ELR (cell line): ENCODE data around the gene CLASRP.
A peak's percentile ranks its signal among the peaks of the same experiment; 100 is the strongest.
"Not testable (repeated sequence)": the region's sequence is repeated elsewhere in the genome, so short reads cannot be mapped to it uniquely, and the experiment has no call there.

Source experiments
- DNase-seq: peaks from one replicate; pipeline ENCODE4 v3.0.0-alpha.2; 2015; ENCODE audit warnings: low read depth

CLASRP gene

GRCh38 chr19:45038931-45039893, at the start of gene CLASRP:
TSS of gene CLASRP (plus strand) at chr19:45039045. CDS start at chr19:45040213, 1,168 bp downstream.
- DNase-seq = peak; percentile 91

GRCh38 chr19:44990459-44990858, 48.4 kb upstream of the CLASRP start:
- no peak for DNase-seq

- DNase-seq = no peak
Measured at GRCh38 chr19:44990966-44991365, 47.9 kb upstream of the CLASRP start.

GRCh38 chr19:44992336-44993163, 46.3 kb upstream of the CLASRP start:
- no peak for DNase-seq

- DNase-seq = no peak
Measured at GRCh38 chr19:44993526-44993925, 45.3 kb upstream of the CLASRP start.

GRCh38 chr19:44993926-44994537, 44.8 kb upstream of the CLASRP start:
- no peak for DNase-seq

- no peak for DNase-seq
Measured at GRCh38 chr19:44998025-44998424, 40.8 kb upstream of the CLASRP start.

GRCh38 chr19:44999131-44999925, 39.5 kb upstream of the CLASRP start:
- DNase-seq = not testable (repeated sequence)

GRCh38 chr19:45000665-45001064, 38.2 kb upstream of the CLASRP start:
- DNase-seq = not testable (repeated sequence)

GRCh38 chr19:45001087-45001739, 37.6 kb upstream of the CLASRP start, which contains the start of gene RELB:
TSS of gene RELB (plus strand) at chr19:45001464. CDS start at chr19:45001580, 116 bp downstream.
- DNase-seq = peak; percentile 91

- no peak for DNase-seq
Measured at GRCh38 chr19:45003485-45003884, 35.4 kb upstream of the CLASRP start.

- no peak for DNase-seq
Measured at GRCh38 chr19:45005787-45006186, 33.1 kb upstream of the CLASRP start.

- no peak for DNase-seq
Measured at GRCh38 chr19:45008552-45008951, 30.3 kb upstream of the CLASRP start.

GRCh38 chr19:45009625-45010255, 29.1 kb upstream of the CLASRP start:
- no peak for DNase-seq

- DNase-seq = no peak
Measured at GRCh38 chr19:45010306-45010705, 28.5 kb upstream of the CLASRP start.

GRCh38 chr19:45011959-45012358, 26.9 kb upstream of the CLASRP start:
- DNase-seq = no peak

GRCh38 chr19:45016388-45017314, 22.2 kb upstream of the CLASRP start:
- peak; percentile 80 for DNase-seq

- DNase-seq = no peak
Measured at GRCh38 chr19:45019187-45019586, 19.7 kb upstream of the CLASRP start.

GRCh38 chr19:45020071-45020470, 18.8 kb upstream of the CLASRP start:
- DNase-seq = no peak
